Stimulated activated CD8-positive, alpha-beta memory T cell treated with anti-CD3 and anti-CD28 coated beads, Interleukin-15, amount 100 ng/mL, for 4 hours (primary cell): ENCODE results near the gene FIBP.
A peak's percentile ranks its signal among the peaks of the same experiment; 100 is the strongest.

Experiments used
- DNase-seq, 2 donors: peaks; one replicate each; pipeline ENCODE4 v3.0.0-alpha.2; 2020; ENCODE audit warnings: low read depth in 2 of 2

FIBP gene

DNA sequence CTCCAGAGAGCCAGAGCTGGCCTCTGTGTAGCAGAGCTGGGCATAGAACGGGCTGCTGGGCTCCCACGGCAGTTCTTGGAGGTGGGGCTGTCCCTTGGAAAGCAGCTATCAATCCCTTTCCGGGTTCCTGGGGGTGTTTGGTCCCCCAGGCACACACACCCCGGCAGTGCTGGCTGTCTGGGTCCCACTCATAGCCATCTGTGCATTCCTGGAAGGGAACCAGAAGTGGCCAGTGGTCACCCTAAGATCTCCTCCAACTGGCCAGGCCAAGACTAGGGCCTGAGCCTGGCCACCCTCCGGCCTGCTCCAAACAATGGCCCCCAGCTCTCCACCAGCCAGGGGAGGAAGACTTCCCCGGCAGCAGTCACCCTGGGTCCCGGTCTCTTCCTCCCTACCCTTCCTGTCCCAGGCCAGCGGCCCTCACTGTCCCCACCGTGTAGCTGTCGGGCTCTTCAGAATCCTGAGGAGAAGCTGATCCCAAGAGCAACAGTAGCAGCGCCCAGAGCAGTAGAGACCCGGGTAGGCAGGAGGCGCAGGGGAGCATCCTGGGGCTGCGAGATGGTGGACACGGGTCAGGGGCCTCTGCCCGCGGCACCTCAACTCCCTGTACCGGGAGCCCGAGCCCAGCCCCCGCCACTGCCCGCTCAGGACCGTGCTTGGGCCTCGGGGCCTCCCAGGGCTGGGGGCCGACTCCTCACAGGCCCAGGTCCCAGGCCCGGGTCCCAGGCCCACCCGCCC is 16.3 kb downstream of the FIBP start:
- DNase-seq = no peak

DNA sequence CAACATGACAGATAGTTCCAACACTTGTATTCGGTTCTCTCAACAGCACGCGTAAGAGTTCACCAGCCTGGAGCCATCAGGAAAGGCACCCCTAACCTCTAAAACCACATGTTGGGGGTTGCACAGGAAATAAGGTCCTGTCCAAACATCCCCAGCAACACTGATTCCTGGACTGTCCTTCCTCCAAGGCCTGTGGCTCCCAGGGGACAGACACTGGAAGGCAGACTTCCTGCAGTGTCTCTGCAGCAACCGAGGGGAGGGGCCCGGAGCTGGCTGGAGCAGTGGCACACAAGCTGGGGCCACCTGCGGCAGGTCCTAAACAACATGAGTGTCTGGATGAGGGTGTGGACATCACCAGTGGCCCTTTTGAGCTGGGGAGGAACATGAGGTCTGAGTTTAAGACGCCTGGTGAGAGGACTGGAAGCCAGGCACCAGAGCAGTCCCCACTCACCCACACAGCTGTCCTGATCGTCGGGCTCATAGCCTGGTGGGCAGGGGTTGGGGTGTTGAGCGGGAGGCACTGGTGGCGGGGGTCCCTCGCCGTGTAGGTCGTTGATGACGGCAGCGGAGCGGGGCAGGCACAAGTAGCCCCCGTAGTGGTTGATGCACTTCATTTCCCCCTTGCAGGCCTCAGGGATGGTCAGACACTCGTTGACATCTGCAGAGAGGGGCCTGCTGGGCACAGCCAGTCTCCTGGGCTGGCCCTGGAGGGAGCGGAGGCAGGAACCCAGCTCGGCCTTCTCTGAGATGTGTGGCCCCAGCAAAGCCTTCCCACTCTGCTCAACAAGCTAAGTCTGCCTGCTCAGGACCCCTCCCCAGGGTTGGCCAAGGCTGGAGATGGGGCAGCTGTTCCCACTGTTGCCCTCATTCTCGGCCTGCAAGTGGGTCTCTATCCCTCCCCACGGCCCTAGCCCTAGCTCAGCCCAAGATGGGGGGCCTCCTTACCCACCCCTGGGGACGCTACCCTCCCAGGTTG is 17.3 kb downstream of the FIBP start:
- no peak for DNase-seq

DNA sequence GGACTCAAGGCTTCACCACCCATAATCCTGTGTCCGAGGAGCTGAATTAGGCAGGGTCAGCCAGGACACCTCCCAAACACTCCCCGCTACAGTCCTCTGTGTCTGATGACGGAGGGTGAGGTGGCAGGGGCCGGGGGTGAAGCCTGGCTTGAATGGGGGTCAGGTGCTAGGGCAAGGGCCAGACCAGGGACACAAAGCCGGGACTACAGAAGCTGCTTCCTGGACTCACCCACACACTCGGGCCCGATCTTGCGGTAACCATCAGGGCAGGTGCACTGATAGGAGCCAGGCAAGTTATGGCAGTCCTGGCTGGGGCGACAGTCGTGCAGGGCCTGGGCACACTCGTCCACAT is 18.0 kb downstream of the FIBP start:
- no peak for DNase-seq

DNA sequence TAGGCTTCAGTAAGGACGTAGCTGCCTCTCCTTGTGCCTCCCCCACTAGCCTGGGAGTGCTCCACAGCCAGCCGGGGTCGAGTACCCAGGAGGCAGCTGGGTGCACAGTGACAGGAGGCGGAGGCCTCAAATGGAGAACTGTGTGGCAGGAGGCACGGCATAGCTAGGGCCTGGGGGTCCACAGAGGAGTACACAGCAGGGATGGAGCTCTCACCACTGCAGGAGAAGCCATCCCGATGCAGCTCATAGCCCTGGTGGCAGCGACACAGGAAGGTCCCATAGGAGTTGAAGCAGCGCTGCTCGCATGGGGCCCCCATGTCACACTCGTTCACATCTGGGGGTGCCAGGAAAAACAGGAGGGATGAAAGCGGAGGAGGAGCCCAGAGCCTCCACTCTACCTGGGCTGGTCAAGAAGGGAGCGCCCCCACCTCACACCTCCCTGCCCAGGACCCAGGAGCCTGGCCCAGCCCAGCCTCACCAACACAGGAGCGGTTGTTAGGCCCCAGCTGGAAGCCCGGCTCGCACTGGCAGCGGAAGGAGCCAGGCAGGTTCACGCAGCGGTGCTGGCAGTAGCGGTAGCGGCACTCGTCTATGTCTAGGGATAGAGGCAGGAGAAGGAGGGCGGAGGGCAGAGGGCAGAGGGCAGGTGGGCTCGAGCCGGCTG is 18.5 kb downstream of the FIBP start:
- DNase-seq = no peak

DNA sequence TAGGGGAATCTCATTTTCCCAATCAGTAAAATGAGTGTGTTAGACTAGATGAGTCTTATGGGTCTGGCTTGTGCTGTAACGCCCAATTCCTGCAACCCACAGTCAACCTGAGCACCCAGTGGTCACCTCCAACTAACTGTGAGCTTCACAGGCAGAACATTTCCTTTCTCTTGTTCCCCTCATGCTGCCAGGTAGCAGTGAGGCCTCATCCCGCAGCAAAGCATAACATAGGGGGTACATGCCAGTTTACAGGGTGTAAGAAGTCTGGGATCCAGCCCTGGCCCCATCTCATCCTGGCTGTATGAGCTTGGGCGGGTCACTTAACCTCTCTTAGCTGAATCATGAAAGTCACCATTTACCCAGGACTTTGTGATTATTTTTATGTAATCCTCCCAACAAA is 19.4 kb downstream of the FIBP start:
- no peak for DNase-seq

DNA sequence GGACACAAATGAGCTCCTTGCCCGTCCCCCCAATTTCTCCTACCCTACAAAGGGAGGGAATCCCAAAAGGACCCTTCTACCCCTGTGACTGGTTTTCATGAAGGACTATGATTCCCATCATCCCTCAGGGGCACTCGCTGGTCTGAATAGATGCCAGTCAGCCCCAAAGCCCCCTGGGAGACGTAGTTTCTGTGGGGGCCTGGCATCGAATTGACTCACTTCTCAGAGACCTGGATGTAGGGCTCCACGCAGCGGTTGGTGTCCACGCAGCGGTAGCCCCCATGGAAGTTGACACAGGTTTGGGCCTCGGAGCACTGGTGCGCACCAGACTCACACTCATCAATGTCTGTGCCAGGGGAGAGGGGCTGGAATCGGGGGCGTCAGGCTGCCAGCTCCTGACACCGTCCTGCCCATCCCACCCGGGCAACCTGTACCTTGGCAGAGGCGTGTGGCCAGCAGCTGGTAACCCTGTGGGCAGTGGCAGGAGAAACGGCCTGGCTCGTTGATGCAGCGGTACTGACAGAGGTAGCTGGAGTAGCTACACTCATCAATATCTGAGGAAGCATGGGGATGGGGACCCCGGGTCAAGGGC is 20.1 kb downstream of the FIBP start:
- DNase-seq = no peak

DNA sequence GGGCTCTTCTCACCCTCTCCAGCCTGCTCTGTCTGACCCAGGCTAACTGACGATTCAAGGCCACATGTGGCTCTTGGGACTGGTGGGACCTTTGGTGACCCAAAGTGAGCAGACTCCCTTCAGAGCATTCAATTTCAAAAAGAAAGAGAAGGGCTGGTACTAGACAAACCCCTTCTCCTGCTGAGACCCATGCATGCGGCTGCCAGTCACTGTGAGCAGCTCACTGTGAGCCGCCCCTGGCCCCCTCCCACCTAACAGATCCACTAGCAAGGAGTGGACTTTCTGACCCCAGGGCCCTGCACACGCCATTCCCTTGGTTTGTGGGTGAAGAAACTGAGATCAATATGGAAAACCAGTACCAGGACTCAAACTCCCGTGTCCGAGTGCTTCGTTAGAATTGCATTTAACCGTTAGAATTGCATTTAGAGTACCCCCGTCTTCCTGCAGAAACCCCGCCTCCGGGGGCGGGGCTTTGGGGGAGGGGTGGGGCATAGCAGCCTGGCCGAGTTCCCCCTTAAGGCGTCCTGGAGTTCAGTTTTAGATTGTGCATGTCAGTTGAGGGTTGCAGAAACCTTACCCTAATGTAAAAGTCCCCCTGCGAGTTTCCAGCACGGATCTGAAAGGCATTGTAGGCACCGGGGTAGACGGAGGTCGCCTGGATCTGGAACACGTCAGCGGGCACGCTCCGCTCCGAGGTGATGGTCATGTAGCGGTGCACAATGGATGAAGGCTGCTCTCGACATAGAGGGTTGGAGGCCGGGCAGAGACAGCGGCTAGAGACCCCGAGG is 20.8 kb downstream of the FIBP start:
- no peak for DNase-seq

DNA sequence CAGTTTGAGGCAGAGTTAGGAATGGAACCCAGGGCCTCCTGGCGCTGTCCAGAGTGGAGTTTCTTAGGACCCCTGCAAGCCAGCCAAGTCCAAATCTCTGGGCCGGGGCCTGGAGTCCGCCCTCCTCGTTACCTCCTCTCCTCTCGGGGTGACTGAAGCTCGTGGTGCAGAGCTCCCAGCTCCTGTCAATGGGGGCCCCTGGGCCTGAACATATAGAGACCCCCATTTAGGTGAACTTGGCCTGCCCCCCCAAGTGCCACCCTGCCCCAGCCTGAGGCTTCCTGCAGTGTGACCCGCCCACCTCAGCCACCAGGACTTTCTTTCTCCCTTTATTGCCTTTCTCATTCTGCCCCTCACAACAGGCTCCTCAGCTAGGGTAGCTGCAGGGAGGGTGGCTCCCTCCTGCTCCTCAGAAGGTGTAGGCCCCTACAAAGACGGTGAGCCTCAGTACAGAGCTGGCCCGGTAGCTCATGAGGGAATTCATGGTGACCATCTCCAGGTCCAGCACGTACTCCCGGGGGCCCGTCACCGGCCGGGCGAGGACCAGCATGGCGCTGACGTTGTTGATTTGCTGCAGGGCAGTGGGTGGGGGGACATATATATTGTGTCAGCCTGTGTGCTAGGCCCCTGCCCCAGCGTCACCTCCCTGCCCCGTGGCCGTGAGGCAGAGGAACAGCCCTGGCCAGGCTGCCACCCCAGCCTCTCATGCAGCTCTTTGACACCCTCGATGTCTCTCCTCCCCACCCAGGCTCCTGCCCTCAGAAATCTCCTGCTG is 21.6 kb downstream of the FIBP start:
- DNase-seq = no peak

DNA sequence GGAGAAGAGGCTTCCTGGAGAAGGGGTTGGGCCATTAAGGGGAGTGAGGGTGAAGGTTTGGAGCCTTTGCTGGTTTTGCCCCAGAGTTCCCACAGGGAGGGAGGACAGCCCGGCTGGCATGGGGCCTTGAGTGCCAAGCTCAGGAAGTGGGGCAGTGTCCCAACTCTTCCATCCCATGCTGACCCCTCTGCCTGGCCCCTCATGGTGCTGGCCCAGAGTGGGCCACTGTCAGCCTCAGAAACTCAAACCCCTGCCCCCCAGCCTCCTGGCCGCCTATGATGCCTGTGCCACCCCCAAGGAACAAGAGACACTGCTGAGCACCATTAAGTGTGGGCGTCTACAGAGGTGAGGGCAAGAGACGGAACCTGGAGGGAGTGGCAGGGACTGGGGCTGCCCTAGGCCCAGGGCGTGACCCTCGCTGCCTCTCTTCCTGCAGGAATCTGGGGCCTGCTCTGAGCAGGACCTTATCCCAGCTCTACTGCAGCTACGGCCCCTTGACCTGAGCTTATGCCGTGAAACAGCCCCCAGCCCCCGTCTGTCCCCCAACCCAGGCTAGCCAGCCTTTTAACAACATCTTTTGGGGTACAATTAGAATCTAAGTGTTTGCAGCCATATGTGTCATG is 22.6 kb downstream of the FIBP start:
- DNase-seq = no peak

DNA sequence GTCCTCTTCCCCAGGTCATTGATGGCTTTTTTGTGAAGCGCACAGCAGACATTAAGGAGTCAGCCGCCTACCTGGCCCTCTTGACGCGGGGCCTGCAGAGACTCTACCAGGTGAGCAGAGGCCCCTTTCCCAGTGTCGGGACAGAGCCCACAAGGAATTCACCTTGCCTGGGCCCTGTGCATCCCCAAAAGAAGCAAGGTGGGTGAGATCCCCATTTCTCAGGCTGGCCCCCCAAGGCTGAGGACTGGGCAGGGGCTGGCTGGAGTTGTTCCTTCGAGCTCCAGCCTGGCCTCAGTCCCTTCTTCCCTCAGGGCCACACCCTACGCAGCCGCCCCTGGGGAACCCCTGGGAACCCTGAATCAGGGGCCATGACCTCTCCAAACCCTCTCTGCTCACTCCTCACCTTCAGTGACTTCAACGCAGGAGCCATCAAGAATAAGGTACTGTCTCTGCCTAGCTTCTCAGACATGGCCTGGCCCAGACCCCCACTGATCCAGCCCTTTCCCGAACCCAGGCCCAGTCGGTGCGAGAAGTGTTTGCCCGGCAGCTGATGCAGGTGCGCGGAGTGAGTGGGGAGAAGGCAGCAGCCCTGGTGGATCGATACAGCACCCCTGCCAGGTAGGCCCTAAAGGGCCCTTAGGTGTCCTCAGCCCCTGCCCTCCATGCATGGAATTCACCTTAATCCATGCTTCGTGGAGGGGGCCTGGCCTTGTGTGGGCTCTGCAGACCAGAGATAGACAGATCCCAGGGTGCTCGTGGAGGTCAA is 23.4 kb downstream of the FIBP start:
- DNase-seq = no peak

DNA sequence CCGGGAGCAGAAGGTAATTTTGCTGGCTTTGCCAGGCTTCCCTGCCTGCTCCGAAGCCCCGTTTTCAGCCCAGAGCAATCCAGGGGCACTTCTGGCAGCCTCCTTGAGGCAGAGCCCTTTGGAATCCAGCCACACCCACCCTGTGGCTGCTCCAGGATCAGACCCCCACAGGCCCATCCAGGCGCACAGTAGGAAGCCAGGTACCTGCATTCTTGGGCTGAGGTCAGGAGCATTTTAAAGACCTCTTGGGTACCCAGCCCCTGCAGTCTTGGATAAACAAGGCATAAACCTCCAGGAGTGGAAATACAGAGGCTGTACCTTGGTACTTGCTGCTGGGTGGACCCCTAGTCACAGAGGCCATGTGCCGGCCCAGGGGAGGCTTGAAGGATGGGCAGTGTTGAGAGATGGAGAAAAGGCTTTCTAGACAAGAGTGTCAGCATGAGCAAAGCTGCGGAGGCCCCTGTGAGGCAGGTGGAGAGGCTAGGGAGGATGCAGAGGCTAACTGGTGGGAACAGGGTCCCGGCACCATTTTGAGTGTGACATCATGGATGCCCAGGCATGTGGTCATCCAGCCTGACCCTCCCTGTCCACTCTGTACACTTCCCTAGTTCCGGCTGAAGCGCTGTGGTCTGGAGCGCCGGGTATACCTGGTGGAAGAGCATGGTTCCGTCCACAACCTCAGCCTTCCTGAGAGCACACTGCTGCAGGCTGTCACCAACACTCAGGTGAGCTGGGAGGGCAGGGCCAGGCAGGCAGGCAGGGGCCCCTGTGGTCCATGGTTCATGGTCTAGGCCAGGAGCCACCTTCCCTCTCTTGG is 24.2 kb downstream of the FIBP start:
- DNase-seq = no peak

DNA sequence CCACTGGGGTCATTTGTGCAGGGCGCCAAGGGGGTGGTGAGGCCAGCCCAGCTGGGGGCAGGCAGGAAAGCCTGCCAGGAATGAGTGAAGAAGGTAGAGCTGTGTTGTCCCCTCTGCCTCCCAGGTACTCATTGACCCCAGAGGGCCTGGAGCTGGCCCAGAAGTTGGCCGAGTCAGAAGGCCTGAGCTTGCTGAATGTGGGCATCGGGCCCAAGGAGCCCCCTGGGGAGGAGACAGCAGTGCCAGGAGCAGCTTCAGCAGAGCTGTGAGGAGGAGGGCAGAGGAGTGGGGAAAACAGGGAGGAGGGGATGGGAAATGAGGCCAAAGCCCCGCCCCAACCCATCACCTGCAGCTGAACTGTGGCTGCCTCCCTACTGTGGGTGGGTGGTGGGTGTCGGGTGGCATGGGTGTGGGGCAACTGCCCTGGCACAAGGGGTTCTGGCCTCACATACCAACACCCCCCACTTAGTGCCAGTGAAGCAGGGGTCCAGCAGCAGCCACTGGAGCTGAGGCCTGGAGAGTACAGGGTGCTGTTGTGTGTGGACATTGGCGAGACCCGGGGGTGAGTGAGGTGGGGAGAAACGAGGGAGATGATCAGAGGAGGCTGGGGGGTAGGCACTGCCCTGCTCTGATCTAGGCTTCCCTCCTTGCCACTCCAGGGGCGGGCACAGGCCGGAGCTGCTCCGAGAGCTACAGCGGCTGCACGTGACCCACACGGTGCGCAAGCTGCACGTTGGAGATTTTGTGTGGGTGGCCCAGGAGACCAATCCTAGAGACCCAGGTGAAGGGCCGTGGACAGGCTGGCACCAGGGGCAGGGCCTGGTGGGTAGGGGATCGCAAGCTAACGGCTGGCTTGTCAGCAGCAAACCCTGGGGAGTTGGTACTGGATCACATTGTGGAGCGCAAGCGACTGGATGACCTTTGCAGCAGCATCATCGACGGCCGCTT is 25.1 kb downstream of the FIBP start:
- no peak for DNase-seq

DNA sequence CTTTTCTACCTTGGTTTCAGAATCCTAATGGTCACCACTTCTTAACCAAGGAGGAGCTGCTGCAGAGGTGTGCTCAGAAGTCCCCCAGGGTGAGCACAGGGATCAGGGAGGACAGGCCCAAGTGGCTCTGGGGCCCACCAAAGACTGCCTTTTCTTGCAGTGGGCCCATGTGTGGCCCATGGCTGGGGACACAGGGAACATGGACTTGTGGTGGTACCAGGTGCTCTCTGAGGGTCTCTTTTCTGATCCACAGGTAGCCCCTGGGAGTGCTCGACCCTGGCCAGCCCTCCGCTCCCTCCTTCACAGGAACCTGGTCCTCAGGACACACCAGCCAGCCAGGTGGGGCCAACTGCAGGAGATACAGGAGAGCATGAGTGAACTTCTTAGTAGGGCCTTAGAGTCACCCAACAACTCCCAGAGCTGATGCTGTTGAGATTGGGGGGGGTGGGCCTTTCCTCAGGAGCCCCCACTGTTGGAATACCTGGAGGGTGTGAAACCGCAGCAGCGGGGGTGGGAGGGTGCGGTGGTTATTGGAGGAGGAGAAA is 26.0 kb downstream of the FIBP start:
- DNase-seq = no peak

DNA sequence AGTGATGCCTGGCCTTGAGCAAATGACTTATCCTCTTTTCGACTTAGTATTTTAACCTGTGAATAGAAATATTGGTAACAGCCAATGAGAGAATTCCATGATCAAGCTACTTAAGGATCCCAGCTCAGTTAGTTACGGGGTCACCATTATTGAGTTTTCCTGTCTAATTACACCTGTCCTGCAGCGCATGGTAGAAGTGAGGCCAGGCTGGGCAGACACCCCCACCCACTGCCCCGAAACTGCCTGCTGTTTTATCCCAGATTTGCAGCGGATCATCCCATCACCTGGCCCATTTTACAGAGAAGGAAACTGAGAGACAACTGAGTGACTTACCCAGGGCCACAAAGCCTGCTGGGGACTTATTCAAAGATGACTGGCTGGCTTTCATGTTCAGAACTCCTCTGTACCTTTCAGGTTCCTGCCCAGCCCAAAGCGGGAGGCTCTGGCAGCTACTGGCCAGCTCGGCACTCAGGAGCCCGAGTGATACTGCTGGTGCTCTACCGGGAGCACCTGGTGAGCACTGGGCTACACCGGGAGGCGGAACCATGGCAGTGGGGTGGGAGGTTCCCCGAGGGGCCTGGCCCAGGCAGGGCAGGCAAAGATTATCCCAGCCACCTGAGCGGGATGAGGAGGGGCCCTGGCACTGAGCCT is 26.6 kb downstream of the FIBP start:
- DNase-seq = no peak

DNA sequence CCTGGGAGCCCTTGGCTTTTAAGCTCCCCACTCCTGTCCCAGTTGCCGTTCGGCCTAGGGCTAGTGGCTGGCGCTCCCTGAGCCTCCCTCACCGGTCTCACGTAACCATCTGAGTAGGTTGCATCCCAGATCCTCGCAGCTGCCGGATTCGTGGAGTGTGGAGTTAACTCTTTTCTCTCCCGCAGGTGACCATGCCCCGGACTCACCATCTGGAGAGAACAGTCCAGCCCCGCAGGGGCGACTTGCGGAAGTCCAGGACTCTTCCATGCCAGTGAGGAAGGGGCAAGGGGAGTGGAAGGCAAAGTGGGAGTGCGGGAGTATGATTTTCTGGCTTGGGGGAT is 27.1 kb downstream of the FIBP start:
- DNase-seq = no peak

DNA sequence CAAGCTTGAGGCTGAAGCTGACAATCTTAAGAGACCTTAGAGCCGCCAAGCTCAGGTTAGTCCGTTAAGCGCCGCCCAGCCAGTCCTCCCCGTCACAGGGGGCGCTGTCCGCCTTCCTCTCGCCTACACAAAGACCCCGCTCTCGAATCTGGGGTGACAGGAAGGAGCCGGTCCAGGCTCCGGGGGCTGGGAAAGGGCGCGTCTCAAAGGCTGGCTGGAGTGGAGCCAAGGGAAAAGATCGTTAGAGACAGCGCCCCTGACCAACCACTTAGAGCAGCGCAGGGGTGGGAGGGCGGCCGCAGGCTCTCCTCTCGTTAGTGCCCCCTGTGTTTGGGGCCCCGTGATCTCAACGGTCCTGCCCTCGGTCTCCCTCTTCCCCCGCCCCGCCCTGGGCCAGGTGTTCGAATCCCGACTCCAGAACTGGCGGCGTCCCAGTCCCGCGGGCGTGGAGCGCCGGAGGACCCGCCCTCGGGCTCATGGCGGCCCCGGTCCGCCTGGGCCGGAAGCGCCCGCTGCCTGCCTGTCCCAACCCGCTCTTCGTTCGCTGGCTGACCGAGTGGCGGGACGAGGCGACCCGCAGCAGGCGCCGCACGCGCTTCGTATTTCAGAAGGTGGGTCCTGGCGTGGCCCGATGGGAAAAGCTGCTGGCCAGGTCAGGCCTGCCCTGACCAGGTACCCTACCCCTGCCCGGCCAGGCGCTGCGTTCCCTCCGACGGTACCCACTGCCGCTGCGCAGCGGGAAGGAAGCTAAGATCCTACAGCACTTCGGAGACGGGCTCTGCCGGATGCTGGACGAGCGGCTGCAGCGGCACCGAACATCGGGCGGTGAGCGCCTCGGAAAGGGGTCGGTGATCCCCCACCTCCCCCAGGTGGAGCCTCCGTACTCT is 27.8 kb downstream of the FIBP start, which contains the start of gene MUS81:
Gene MUS81, plus strand, starts transcription at position 156 of the 887 bp plus-strand sequence. Its CDS starts 321 bp downstream, at position 477.
- DNase-seq = peak; percentile 88 to 92
